Tibial nerve (tissue), 4 donors: ENCODE results near the gene THSD4.

Experiments
- EP300 ChIP-seq, 2 donors: sonication (generic); formaldehyde crosslinking; IDR thresholded peaks; one replicate each; pipeline ENCODE4 v1.6.1; 2017; ENCODE audit warnings: antibody characterized with exemption in 2 of 2, mild to moderate bottlenecking in 1 of 2
- TF ChIP-seq, protein P1 (sequence below), 5 experiments: fragments of 200-600 bp in 3 of 5; fragments of 450-650 bp in 2 of 5; sonication (generic) in 3 of 5; IDR thresholded peaks; one replicate each; pipeline ENCODE4 v1.5.1; 2016 to 2019; ENCODE audit warnings: antibody characterized with exemption in 5 of 5, mild to moderate bottlenecking in 3 of 5, moderate library complexity in 2 of 5

DNA sequence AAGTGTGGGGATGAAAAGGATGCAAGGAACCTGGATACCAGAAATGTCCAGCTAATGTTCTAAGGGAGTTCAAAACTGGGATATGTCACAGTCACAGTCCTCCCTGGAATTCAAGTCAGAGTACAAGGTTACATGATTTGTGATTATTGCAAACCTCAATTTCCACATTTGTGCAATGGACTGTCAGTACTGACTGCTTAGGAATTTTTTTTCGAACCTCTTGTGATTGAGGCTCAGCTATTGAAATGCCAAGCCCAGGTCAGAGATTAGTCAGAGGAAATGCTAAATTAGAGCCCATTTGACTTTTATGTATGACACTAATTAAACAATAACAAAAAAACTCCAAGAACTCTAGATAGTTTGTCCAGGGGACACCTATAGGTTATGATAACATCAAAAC, 210.2 kb downstream of the THSD4 start:
- TF ChIP-seq, protein P1, sequence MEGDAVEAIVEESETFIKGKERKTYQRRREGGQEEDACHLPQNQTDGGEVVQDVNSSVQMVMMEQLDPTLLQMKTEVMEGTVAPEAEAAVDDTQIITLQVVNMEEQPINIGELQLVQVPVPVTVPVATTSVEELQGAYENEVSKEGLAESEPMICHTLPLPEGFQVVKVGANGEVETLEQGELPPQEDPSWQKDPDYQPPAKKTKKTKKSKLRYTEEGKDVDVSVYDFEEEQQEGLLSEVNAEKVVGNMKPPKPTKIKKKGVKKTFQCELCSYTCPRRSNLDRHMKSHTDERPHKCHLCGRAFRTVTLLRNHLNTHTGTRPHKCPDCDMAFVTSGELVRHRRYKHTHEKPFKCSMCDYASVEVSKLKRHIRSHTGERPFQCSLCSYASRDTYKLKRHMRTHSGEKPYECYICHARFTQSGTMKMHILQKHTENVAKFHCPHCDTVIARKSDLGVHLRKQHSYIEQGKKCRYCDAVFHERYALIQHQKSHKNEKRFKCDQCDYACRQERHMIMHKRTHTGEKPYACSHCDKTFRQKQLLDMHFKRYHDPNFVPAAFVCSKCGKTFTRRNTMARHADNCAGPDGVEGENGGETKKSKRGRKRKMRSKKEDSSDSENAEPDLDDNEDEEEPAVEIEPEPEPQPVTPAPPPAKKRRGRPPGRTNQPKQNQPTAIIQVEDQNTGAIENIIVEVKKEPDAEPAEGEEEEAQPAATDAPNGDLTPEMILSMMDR (IDR thresholded peaks at IDR 0.05) = no peak
- no peak for TF ChIP-seq EP300 (IDR thresholded peaks at IDR 0.05)
